HEK293 (cell line): ENCODE measurements around the gene LRSAM1.

Experiments
- CTCF ChIA-PET: fragments of 350-600 bp; formaldehyde crosslinking; extraction: SDS; loops from one replicate; lab custom pipeline; 2021; ENCODE audit warnings: antibody characterized with exemption; lab: Yijun Ruan, JAX
- POLR2A ChIA-PET: fragments of 300-600 bp; formaldehyde crosslinking; extraction: SDS; loops from one replicate; lab custom pipeline; 2020; ENCODE audit warnings: antibody characterized with exemption, inconsistent platforms; lab: Yijun Ruan, JAX
- H3K27ac ChIP-seq: fragments of 200-500 bp; sonication (Bioruptor generic); 2 replicates; pipeline ENCODE4 v1.5.1; 2014; ENCODE audit warnings: low read depth, low read length, control low read depth, inconsistent platforms; ENCODE audit errors: extremely low read depth
- H3K36me3 ChIP-seq, 2 experiments: fragments of 200-500 bp in 1 of 2; sonication (Bioruptor generic) in 1 of 2; 1 replicate in 1 of 2; 2 replicates in 1 of 2; pipeline ENCODE4 v1.5.1; 2014 to 2017; ENCODE audit warnings: inconsistent platforms in 2 of 2, low read length in 2 of 2; ENCODE audit not compliant: control insufficient read depth in 2 of 2, insufficient read depth in 1 of 2
- H3K4me1 ChIP-seq: fragments of 200-500 bp; sonication (Bioruptor generic); 2 replicates; pipeline ENCODE4 v1.5.1; 2014; ENCODE audit warnings: mild to moderate bottlenecking, low read length, inconsistent platforms; ENCODE audit not compliant: control insufficient read depth, insufficient read depth
- H3K4me3 ChIP-seq: 2 replicates; pipeline ENCODE4 v1.5.1; 2011; ENCODE audit warnings: low read depth, mild to moderate bottlenecking, control low read depth, low read length, moderate library complexity
- H3K9me3 ChIP-seq: fragments of 200-500 bp; sonication (Bioruptor generic); 2 replicates; pipeline ENCODE4 v1.5.1; 2014; ENCODE audit warnings: low read depth, low read length, inconsistent platforms; ENCODE audit not compliant: control insufficient read depth, insufficient read depth
- IKZF3 ChIP-seq: fragments of 450-650 bp; IDR thresholded peaks from 2 replicates; pipeline ENCODE4 v1.5.0; 2018; ENCODE audit warnings: missing biosample characterization, mild to moderate bottlenecking, missing genetic modification characterization, moderate library complexity
- KLF1 ChIP-seq: fragments of 450-650 bp; formaldehyde crosslinking; IDR thresholded peaks from 2 replicates; pipeline ENCODE4 v1.5.1; 2016; ENCODE audit warnings: missing biosample characterization, missing genetic modification characterization
- SETDB1 ChIP-seq: IDR thresholded peaks from one replicate; pipeline ENCODE4 v1.6.1; 2017; ENCODE audit warnings: mild to moderate bottlenecking, low read length, moderate library complexity, mixed read lengths; ENCODE audit not compliant: insufficient read length
- ZFP41 ChIP-seq: fragments of 450-650 bp; formaldehyde crosslinking; IDR thresholded peaks from 2 replicates; pipeline ENCODE4 v1.5.1; 2016; ENCODE audit warnings: missing biosample characterization, missing genetic modification characterization, borderline replicate concordance
- ZNF140 ChIP-seq: fragments of 450-650 bp; formaldehyde crosslinking; IDR thresholded peaks from 2 replicates; pipeline ENCODE4 v1.5.1; 2016; ENCODE audit warnings: missing biosample characterization, missing genetic modification characterization
- ZNF266 ChIP-seq: fragments of 450-650 bp; formaldehyde crosslinking; IDR thresholded peaks from 2 replicates; pipeline ENCODE4 v1.5.1; 2016; ENCODE audit warnings: missing biosample characterization, missing genetic modification characterization, low read depth
- ZNF37A ChIP-seq: fragments of 450-650 bp; IDR thresholded peaks from 2 replicates; pipeline ENCODE4 v1.5.1; 2018; ENCODE audit warnings: missing biosample characterization, missing genetic modification characterization
- ZNF394 ChIP-seq: fragments of 450-650 bp; formaldehyde crosslinking; IDR thresholded peaks from 2 replicates; pipeline ENCODE4 v1.5.1; 2016; ENCODE audit warnings: missing biosample characterization, missing genetic modification characterization, mild to moderate bottlenecking, moderate library complexity, borderline replicate concordance
- ZNF426 ChIP-seq: fragments of 450-650 bp; formaldehyde crosslinking; IDR thresholded peaks from 2 replicates; pipeline ENCODE4 v1.5.1; 2017; ENCODE audit warnings: missing biosample characterization, missing genetic modification characterization, mild to moderate bottlenecking, inconsistent platforms, moderate library complexity
- ZNF488 ChIP-seq: fragments of 450-650 bp; formaldehyde crosslinking; IDR thresholded peaks from 2 replicates; pipeline ENCODE4 v1.5.1; 2016; ENCODE audit warnings: missing biosample characterization, missing genetic modification characterization
- ZNF514 ChIP-seq: fragments of 450-650 bp; formaldehyde crosslinking; IDR thresholded peaks from 2 replicates; pipeline ENCODE4 v1.5.1; 2016; ENCODE audit warnings: missing biosample characterization, missing genetic modification characterization
- ZNF530 ChIP-seq: fragments of 450-650 bp; formaldehyde crosslinking; IDR thresholded peaks from 2 replicates; pipeline ENCODE4 v1.5.1; 2016; ENCODE audit warnings: low read depth, missing biosample characterization, missing genetic modification characterization
- ZNF544 ChIP-seq: fragments of 450-650 bp; formaldehyde crosslinking; IDR thresholded peaks from 2 replicates; pipeline ENCODE4 v1.5.0; 2017; ENCODE audit warnings: missing biosample characterization, missing genetic modification characterization
- TF ChIP-seq, protein P1 (sequence below): fragments of 450-650 bp; formaldehyde crosslinking; IDR thresholded peaks from 2 replicates; pipeline ENCODE4 v1.5.1; 2016; ENCODE audit warnings: missing biosample characterization, missing genetic modification characterization

The LRSAM1 gene

GRCh38 chr9:127522727-127523126, 71.4 kb downstream of the LRSAM1 start:
- no peak for TF ChIP-seq ZNF530 (tag by site-specific recombination)
- no peak for TF ChIP-seq IKZF3
- no peak for TF ChIP-seq ZNF140 (tag by site-specific recombination)
- TF ChIP-seq ZFP41 (tag by site-specific recombination): no peak
- ChIA-PET CTCF (interaction anchor here (0.7 to 2.4 kb wide), 5 partner anchors 8 to 78 kb away, joined by 3 to 8 read pairs (median 5); no protein-coding TSS in a partner anchor), POLR2A (no interaction called here)
- Histone ChIP-seq H3K27ac (no peak overlapping the region), H3K4me3 (no peak overlapping the region), H3K9me3 (no peaks in the 10 kb centered on the region), H3K4me1 (no peaks in the 10 kb centered on the region), H3K36me3 (peaks cover 0 to 62% of the 10 kb centered on the region in 2 experiments; a peak in 1 of 3 replicates)

- ChIA-PET CTCF (interaction anchor here (0.7 to 2.4 kb wide), 5 partner anchors 9 to 78 kb away, joined by 3 to 8 read pairs (median 5); no protein-coding TSS in a partner anchor), POLR2A (no interaction called here)
- Histone ChIP-seq H3K4me1 (no peaks in the 10 kb centered on the region), H3K4me3 (no peak overlapping the region), H3K36me3 (peaks cover 0 to 61% of the 10 kb centered on the region in 2 experiments; a peak in 1 of 3 replicates), H3K27ac (no peak overlapping the region), H3K9me3 (no peaks in the 10 kb centered on the region)
- TF ChIP-seq SETDB1 (peak; percentile 54), ZNF394 (no peak), ZNF37A (no peak)
- TF ChIP-seq, protein P1, sequence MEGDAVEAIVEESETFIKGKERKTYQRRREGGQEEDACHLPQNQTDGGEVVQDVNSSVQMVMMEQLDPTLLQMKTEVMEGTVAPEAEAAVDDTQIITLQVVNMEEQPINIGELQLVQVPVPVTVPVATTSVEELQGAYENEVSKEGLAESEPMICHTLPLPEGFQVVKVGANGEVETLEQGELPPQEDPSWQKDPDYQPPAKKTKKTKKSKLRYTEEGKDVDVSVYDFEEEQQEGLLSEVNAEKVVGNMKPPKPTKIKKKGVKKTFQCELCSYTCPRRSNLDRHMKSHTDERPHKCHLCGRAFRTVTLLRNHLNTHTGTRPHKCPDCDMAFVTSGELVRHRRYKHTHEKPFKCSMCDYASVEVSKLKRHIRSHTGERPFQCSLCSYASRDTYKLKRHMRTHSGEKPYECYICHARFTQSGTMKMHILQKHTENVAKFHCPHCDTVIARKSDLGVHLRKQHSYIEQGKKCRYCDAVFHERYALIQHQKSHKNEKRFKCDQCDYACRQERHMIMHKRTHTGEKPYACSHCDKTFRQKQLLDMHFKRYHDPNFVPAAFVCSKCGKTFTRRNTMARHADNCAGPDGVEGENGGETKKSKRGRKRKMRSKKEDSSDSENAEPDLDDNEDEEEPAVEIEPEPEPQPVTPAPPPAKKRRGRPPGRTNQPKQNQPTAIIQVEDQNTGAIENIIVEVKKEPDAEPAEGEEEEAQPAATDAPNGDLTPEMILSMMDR (tag by site-specific recombination): 0 out of 2 replicates have a peak, but pooled peaks have one; percentile 26
These were observed 72.1 kb downstream of the LRSAM1 start for GRCh38 chr9:127523312-127523851.

DNA sequence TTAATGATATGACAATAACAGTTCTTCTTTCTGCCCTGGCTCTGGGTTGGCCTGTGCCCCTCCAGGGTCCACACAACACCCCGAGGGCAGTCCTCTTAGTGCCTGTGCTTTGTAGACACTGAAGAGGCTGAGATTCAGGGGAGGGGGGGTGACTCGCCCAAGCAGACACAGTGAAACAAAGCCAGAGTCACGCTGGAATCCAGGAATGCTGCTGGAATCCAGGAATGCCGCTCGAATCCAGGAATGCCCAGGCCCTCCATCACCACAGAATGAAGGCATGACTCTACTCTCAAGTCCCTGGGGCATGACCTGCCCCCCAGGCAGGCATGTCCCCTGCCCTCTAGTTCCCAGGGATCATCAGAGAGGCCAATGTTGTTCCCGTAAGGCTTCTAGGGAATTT, 73.1 kb downstream of the LRSAM1 start:
- POLR2A ChIA-PET: no interaction called here
- CTCF ChIA-PET: interaction anchor here (1.2 to 2.9 kb wide), 7 partner anchors 9 to 61 kb away, joined by 5 to 19 read pairs (median 9); no protein-coding TSS in a partner anchor
- H3K9me3 ChIP-seq: no peaks in the 10 kb centered on the region
- TF ChIP-seq ZNF266 (no peak), ZNF488 (tag by site-specific recombination) (no peak)
- no peak overlapping the region for H3K27ac ChIP-seq
- H3K36me3 ChIP-seq: peaks cover 0 to 61% of the 10 kb centered on the region in 2 experiments; a peak in 1 of 3 replicates
- H3K4me3 ChIP-seq: no peak overlapping the region
- H3K4me1 ChIP-seq: no peaks in the 10 kb centered on the region

DNA sequence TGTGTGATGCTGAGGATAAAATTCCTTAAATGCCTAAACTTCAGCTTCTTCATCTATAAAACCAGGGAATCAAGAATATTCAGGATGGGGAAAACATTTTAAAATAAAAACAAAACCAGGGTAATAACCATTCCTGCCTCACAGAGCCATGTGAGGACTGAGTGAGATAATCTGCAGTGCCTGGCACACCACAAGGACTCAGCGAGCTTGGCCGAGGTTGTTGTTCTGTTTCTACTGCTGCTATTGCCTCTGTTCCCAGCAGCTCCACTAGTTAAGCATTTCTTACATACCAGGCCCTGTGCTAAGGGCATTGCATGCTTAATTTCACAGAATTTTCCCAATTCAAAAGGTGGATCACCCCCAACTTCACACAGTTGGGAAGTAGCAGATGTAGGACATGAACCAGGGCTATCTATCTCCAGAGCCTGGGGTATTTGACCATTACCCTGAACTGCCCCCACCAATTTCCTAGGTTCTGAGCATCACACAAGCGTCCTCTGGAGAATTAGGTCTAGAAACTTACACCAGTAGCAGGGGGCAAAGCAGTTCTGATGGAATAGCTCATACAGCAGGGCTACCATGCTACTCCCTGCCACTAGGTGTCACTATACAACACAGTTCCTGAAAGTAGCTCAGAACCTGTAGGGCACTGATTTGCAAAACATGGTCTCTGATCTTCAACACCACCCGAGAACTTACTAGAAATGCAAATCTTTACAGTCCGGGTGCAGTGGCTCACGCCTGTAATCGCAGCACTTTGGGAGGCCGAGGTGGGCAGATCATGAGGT, 74.3 kb downstream of the LRSAM1 start:
- CTCF ChIA-PET: interaction anchor here (0.6 to 2.9 kb wide), 27 partner anchors 8 to 363 kb away, joined by 3 to 21 read pairs (median 4); partner anchors contain the start of gene TOR2A
- POLR2A ChIA-PET: interaction anchor here (0.8 to 1.0 kb wide), 2 partner anchors 36 to 74 kb away, joined by 3 to 4 read pairs; partner anchors contain the start of genes LRSAM1 and RPL12

More for the DNA sequence above, 74.3 kb downstream of the LRSAM1 start:
- Histone ChIP-seq H3K4me3 (no peak overlapping the region), H3K36me3 (peaks cover 0 to 60% of the 10 kb centered on the region in 2 experiments; a peak in 1 of 3 replicates), H3K27ac (no peak overlapping the region), H3K9me3 (no peaks in the 10 kb centered on the region), H3K4me1 (no peaks in the 10 kb centered on the region)
- no peak for TF ChIP-seq ZNF514
- TF ChIP-seq ZNF544 (tag by site-specific recombination): no peak
- no peak for TF ChIP-seq KLF1 (tag by site-specific recombination)
- peak; percentile 43 for TF ChIP-seq SETDB1
- no peak for TF ChIP-seq ZNF426 (tag by site-specific recombination)
